ENCODE data around the gene EMC1. TPM values are rescaled to one million over a fixed set of nuclear protein-coding genes. Genes with fewer than 3 reads are reported as not detected.
"Not testable (repeated sequence)": the region's sequence is repeated elsewhere in the genome, so short reads cannot be mapped to it uniquely, and the experiment has no call there.

The EMC1 gene
- total and polyA plus RNA-seq, 2 donors (not counting 3 experiments of a cell fraction or from before 2014, with no cell fraction given): 77.5 to 164 TPM

- DNase-seq (ENCODE audit: low read depth, low spot score) (no peak), FAIRE-seq (no peak)
- Histone ChIP-seq H3K27me3 (ENCODE audit: control insufficient read depth in 2 of 2, insufficient read depth in 2 of 2, low read length in 2 of 2) (no peaks in the 10 kb centered on the region), H3K9ac (replicated peaks; ENCODE audit: extremely low read depth, insufficient read depth, low read length) (no peak overlapping the region), H3K4me1 (ENCODE audit: control insufficient read depth, extremely low read depth, insufficient read depth, low read length) (peaks cover 6% of the 10 kb centered on the region), H3K79me2 (ENCODE audit: control insufficient read depth, insufficient read depth, low read length) (peaks cover 1% of the 10 kb centered on the region), H4K20me1 (replicated peaks; ENCODE audit: control insufficient read depth, extremely low read depth, insufficient read depth, low read length) (no peaks in the 10 kb centered on the region), H3K4me3 (replicated peaks in 1 of 3; ENCODE audit: insufficient read depth in 1 of 3, low read depth in 1 of 3, low read length in 3 of 3) (no peak overlapping the region), H2AFZ (ENCODE audit: low read depth, low read length) (no peak overlapping the region), H3K36me3 (ENCODE audit: control insufficient read depth in 2 of 2, extremely low read depth in 1 of 2, insufficient read depth in 2 of 2, low read length in 2 of 2) (peaks cover 25 to 35% of the 10 kb centered on the region in 2 experiments), H3K4me2 (ENCODE audit: insufficient read depth, low read length) (no peak overlapping the region), H3K27ac (ENCODE audit: insufficient read depth, low read depth, low read length) (no peak overlapping the region), H3K9me3 (replicated peaks; ENCODE audit: control insufficient read depth, insufficient read depth, low read length) (no peaks in the 10 kb centered on the region), H3K9me1 (replicated peaks; ENCODE audit: control insufficient read depth, extremely low read depth, insufficient read depth, low read length) (no peaks in the 10 kb centered on the region)
- ChIA-PET POLR2A (no interaction called here), CTCF (interaction anchor here (1.7 to 2.1 kb wide), 2 partner anchors 25 to 469 kb away, joined by 3 to 6 read pairs; no protein-coding TSS in a partner anchor)
- TF ChIP-seq FOS (IDR thresholded peaks at IDR 0.05; ENCODE audit: borderline replicate concordance, insufficient read depth, low read length) (no peak), JUN (IDR thresholded peaks at IDR 0.05; ENCODE audit: borderline replicate concordance, insufficient read depth, insufficient read length, low read depth) (no peak), POLR2AphosphoS5 (IDR thresholded peaks at IDR 0.05; ENCODE audit: insufficient read depth, low read depth, low read length) (no peak), POLR2A (IDR thresholded peaks at IDR 0.05; ENCODE audit: low read depth, low read length) (no peak), MAX (IDR thresholded peaks at IDR 0.05; ENCODE audit: insufficient read depth, insufficient read length) (no peak), EZH2 (IDR thresholded peaks at IDR 0.05; ENCODE audit: borderline replicate concordance, low read depth, low read length, severe bottlenecking) (no peak), GATA2 (IDR thresholded peaks at IDR 0.05; ENCODE audit: insufficient read depth, insufficient read length, low read depth, low read length) (no peak), MYC (IDR thresholded peaks at IDR 0.05; ENCODE audit: low read depth, low read length) (no peak), CTCF (IDR thresholded peaks at IDR 0.05; ENCODE audit: extremely low read depth in 1 of 2, insufficient read depth in 1 of 2, low read depth in 1 of 2, low read length in 2 of 2) (no peak)
- dilution Hi-C loops (cut with MboI; ENCODE audit: extremely low pct_ligation_motif_present, low sequenced_read_pairs) (loop anchor here (10.0 kb wide), 1 partner anchor 67 kb away; no protein-coding TSS in a partner anchor), intact Hi-C loops (cut with micrococcal nuclease) (no loop called here)
- BruUV-seq (replicated peaks): no TSS peak
Measured at GRCh38 chr1:19182223-19182622, 69.1 kb downstream of the EMC1 start.

- H3K9me3 ChIP-seq (replicated peaks; ENCODE audit: control insufficient read depth, insufficient read depth, low read length); H3K4me2 ChIP-seq (ENCODE audit: insufficient read depth, low read length); H3K79me2 ChIP-seq (ENCODE audit: control insufficient read depth, insufficient read depth, low read length); H2AFZ ChIP-seq (ENCODE audit: low read depth, low read length); H4K20me1 ChIP-seq (replicated peaks; ENCODE audit: control insufficient read depth, extremely low read depth, insufficient read depth, low read length); H3K27me3 ChIP-seq (ENCODE audit: control insufficient read depth in 2 of 2, insufficient read depth in 2 of 2, low read length in 2 of 2); H3K4me3 ChIP-seq (replicated peaks in 1 of 3; ENCODE audit: insufficient read depth in 1 of 3, low read depth in 1 of 3, low read length in 3 of 3); FAIRE-seq; H3K9me1 ChIP-seq (replicated peaks; ENCODE audit: control insufficient read depth, extremely low read depth, insufficient read depth, low read length); DNase-seq (ENCODE audit: low read depth, low spot score); H3K4me1 ChIP-seq (ENCODE audit: control insufficient read depth, extremely low read depth, insufficient read depth, low read length); POLR2A ChIA-PET; H3K9ac ChIP-seq (replicated peaks; ENCODE audit: extremely low read depth, insufficient read depth, low read length); BruUV-seq (replicated peaks); H3K27ac ChIP-seq (ENCODE audit: insufficient read depth, low read depth, low read length); intact Hi-C loops (cut with micrococcal nuclease): not testable (repeated sequence)
- dilution Hi-C loops (cut with MboI; ENCODE audit: extremely low pct_ligation_motif_present, low sequenced_read_pairs): loop anchor here (10.0 kb wide), 1 partner anchor 65 kb away; no protein-coding TSS in a partner anchor
- CTCF ChIA-PET: interaction anchor here (0.7 to 2.4 kb wide), 8 partner anchors 20 to 474 kb away, joined by 3 to 25 read pairs (median 4); no protein-coding TSS in a partner anchor
- peaks cover 32 to 35% of the 10 kb centered on the region in 2 experiments for H3K36me3 ChIP-seq (ENCODE audit: control insufficient read depth in 2 of 2, extremely low read depth in 1 of 2, insufficient read depth in 2 of 2, low read length in 2 of 2)
Measured at GRCh38 chr1:19180265-19180657, 71.1 kb downstream of the EMC1 start.

All from endothelial cell of umbilical vein (primary cell).